SK-N-SH (cell line): ENCODE measurements around the gene HYPK. TPM values are rescaled to one million over a fixed set of nuclear protein-coding genes. Genes with fewer than 3 reads are reported as not detected.

Experiments used
- CTCF ChIA-PET: fragments of 300-600, 350-600 bp; formaldehyde crosslinking; extraction: SDS; loops from one replicate; lab custom pipeline; 2021; lab: Yijun Ruan, JAX
- POLR2A ChIA-PET: fragments of 350-600 bp; sonication (Branson Sonifier 250); formaldehyde crosslinking; extraction: SDS; loops from one replicate; lab custom pipeline; 2020; ENCODE audit warnings: antibody characterized with exemption, inconsistent platforms; lab: Yijun Ruan, JAX
- DNase-seq: peaks from one replicate; pipeline ENCODE4 v3.0.0; 2012
- H2AFZ ChIP-seq: fragments of 200-600 bp; sonication (generic); 2 replicates; pipeline ENCODE4 v1.8.1; 2016; ENCODE audit warnings: antibody characterized with exemption, mild to moderate bottlenecking, low read depth
- H3F3A ChIP-seq: fragments of 200-600 bp; sonication (generic); replicated peaks from 2 replicates; pipeline ENCODE3; 2016; ENCODE audit warnings: antibody characterized with exemption, mild to moderate bottlenecking; ENCODE audit not compliant: insufficient read depth
- H3K27ac ChIP-seq, 2 experiments: fragments of 200-500 bp in 1 of 2; fragments of 200-600 bp in 1 of 2; sonication (Bioruptor generic) in 1 of 2; sonication (generic), shearing (Covaris generic) in 1 of 2; 2 replicates each; pipeline versions ENCODE4 v1.5.1 to v1.6.1; 2014 to 2016; ENCODE audit warnings: low read depth in 2 of 2, inconsistent platforms in 1 of 2, low read length in 1 of 2, mild to moderate bottlenecking in 1 of 2, mixed read lengths in 1 of 2
- H3K27me3 ChIP-seq: fragments of 200-600 bp; sonication (generic), shearing (Covaris generic); 2 replicates; pipeline ENCODE4 v1.6.1; 2016; ENCODE audit warnings: mixed run types; ENCODE audit not compliant: insufficient read depth
- H3K36me3 ChIP-seq, 2 experiments: fragments of 200-500 bp in 1 of 2; fragments of 200-600 bp in 1 of 2; sonication (Bioruptor generic) in 1 of 2; sonication (generic) in 1 of 2; replicated peaks in 1 of 2; 2 replicates each; pipeline versions ENCODE3 to v1.5.1; 2014 to 2016; ENCODE audit warnings: low read length in 1 of 2, mild to moderate bottlenecking in 1 of 2; ENCODE audit not compliant: insufficient read depth in 2 of 2, control insufficient read depth in 1 of 2
- H3K4me1 ChIP-seq, 2 experiments: fragments of 200-500 bp in 1 of 2; fragments of 200-600 bp in 1 of 2; sonication (Bioruptor generic) in 1 of 2; sonication (generic), shearing (Covaris generic) in 1 of 2; 2 replicates each; pipeline versions ENCODE4 v1.5.1 to v1.6.1; 2014 to 2016; ENCODE audit warnings: low read depth in 1 of 2, low read length in 1 of 2, mixed run types in 1 of 2; ENCODE audit not compliant: insufficient read depth in 2 of 2, control insufficient read depth in 1 of 2
- H3K4me2 ChIP-seq: fragments of 200-600 bp; sonication (generic), shearing (Covaris generic); 2 replicates; pipeline ENCODE4 v1.6.1; 2017; ENCODE audit warnings: mixed run types
- H3K4me3 ChIP-seq, 2 experiments: fragments of 200-500 bp in 1 of 2; fragments of 200-600 bp in 1 of 2; sonication (Bioruptor generic) in 1 of 2; sonication (generic), shearing (Covaris generic) in 1 of 2; 2 replicates each; pipeline versions ENCODE4 v1.5.1 to v1.8.1; 2014 to 2016; ENCODE audit warnings: low read depth in 2 of 2, inconsistent platforms in 1 of 2, low read length in 1 of 2, mild to moderate bottlenecking in 1 of 2, mixed read lengths in 1 of 2, moderate library complexity in 1 of 2
- H3K79me2 ChIP-seq: fragments of 200-600 bp; sonication (generic); 2 replicates; pipeline ENCODE4 v1.8.1; 2017; ENCODE audit warnings: mild to moderate bottlenecking; ENCODE audit not compliant: insufficient read depth
- H3K9ac ChIP-seq: fragments of 200-600 bp; sonication (generic); 2 replicates; pipeline ENCODE4 v1.6.1; 2017; ENCODE audit warnings: mixed run types
- H3K9me2 ChIP-seq: fragments of 200-600 bp; sonication (generic); 2 replicates; pipeline ENCODE4 v1.6.1; 2017; ENCODE audit warnings: mixed run types
- H3K9me3 ChIP-seq: fragments of 200-600 bp; sonication (generic); 2 replicates; pipeline ENCODE4 v1.6.1; 2017; ENCODE audit warnings: mixed run types, mild to moderate bottlenecking, moderate library complexity
- H4K20me1 ChIP-seq: fragments of 200-600 bp; sonication (generic); 2 replicates; pipeline ENCODE4 v1.6.1; 2017; ENCODE audit warnings: mild to moderate bottlenecking, mixed run types; ENCODE audit not compliant: insufficient read depth
- CTCF ChIP-seq: fragments of 200-600 bp; sonication (generic); IDR thresholded peaks from 2 replicates; pipeline ENCODE4 v1.6.1; 2017; ENCODE audit warnings: antibody characterized with exemption, mild to moderate bottlenecking, moderate library complexity
- ELF1 ChIP-seq: IDR thresholded peaks from 2 replicates; pipeline ENCODE4 v1.4.0; 2012
- EP300 ChIP-seq, 2 experiments: IDR thresholded peaks; 2 replicates each; pipeline versions ENCODE4 v1.4.0 to v1.6.1; 2012; ENCODE audit warnings: borderline replicate concordance in 1 of 2, low read depth in 1 of 2, low read length in 1 of 2
- FOXM1 ChIP-seq: IDR thresholded peaks from 2 replicates; pipeline ENCODE4 v1.4.0; 2012; ENCODE audit warnings: low read depth, mild to moderate bottlenecking
- GABPA ChIP-seq: IDR thresholded peaks from 2 replicates; pipeline ENCODE4 v1.4.0; 2012; ENCODE audit warnings: low read depth, mild to moderate bottlenecking
- GATA2 ChIP-seq: sonication (generic); formaldehyde crosslinking; IDR thresholded peaks from 2 replicates; pipeline ENCODE4 v1.5.0; 2020; ENCODE audit warnings: mild to moderate bottlenecking, missing genetic modification reagents
- MEF2A ChIP-seq: IDR thresholded peaks from 2 replicates; pipeline ENCODE4 v1.4.0; 2012; ENCODE audit warnings: low read depth, borderline replicate concordance
- MXI1 ChIP-seq: IDR thresholded peaks from 2 replicates; pipeline ENCODE4 v1.6.1; 2012; ENCODE audit warnings: mild to moderate bottlenecking, low read depth, low read length, improper control_type of control experiment
- NRF1 ChIP-seq: IDR thresholded peaks from 2 replicates; pipeline ENCODE4 v1.6.1; 2012; ENCODE audit warnings: low read depth, mild to moderate bottlenecking, low read length
- PBX3 ChIP-seq: IDR thresholded peaks from 2 replicates; pipeline ENCODE4; 2012
- RXRA ChIP-seq: IDR thresholded peaks from 2 replicates; pipeline ENCODE4 v1.4.0; 2012; ENCODE audit warnings: low read depth, mild to moderate bottlenecking, borderline replicate concordance
- SMC3 ChIP-seq: IDR thresholded peaks from 2 replicates; pipeline ENCODE4 v1.6.1; 2012; ENCODE audit warnings: low read depth, low read length, improper control_type of control experiment
- TCF12 ChIP-seq: IDR thresholded peaks from 2 replicates; pipeline ENCODE4 v1.4.0; 2012
- TEAD4 ChIP-seq: IDR thresholded peaks from 2 replicates; pipeline ENCODE4 v1.4.0; 2012; ENCODE audit warnings: mild to moderate bottlenecking, borderline replicate concordance; ENCODE audit not compliant: insufficient read depth
- USF2 ChIP-seq: fragments of 150-350 bp; IDR thresholded peaks from 2 replicates; pipeline ENCODE4 v1.6.1; 2017; ENCODE audit warnings: antibody characterized with exemption, low read length, low read depth, borderline replicate concordance
- YY1 ChIP-seq: IDR thresholded peaks from 2 replicates; pipeline ENCODE4 v1.4.0; 2012; ENCODE audit warnings: low read depth, mild to moderate bottlenecking
- WGBS: methylation state at CpG from one replicate; pipeline ENCODE4 v1.1.6; 2017; ENCODE audit warnings: low lambda C conversion rate; 5-methylcytosine and 5-hydroxymethylcytosine counted together
- polyA plus RNA-seq, 3 experiments: library from polyadenylated mRNA; depleted of rRNA; stranded (reverse); fragments of >200 nt; gene quantifications; 2 replicates each; pipeline ENCODE4 v1.2.3, GENCODE V29; 2012
- TF ChIP-seq, protein P1 (sequence below): fragments of 150-350 bp; IDR thresholded peaks from 2 replicates; pipeline ENCODE4 v1.6.1; 2016; ENCODE audit warnings: mild to moderate bottlenecking, low read depth, low read length

The HYPK gene
- polyA plus RNA-seq, 1 of the 3 experiments (the other 2 are of a cell fraction), result 11.5 TPM

GRCh38 chr15:43763819-43764446, 36.5 kb upstream of the HYPK start:
- Histone ChIP-seq H3K9me3 (no peaks in the 10 kb centered on the region), H3K4me3 (no peak overlapping the region), H3K27me3 (no peaks in the 10 kb centered on the region), H3F3A (peaks cover 25% of the 10 kb centered on the region), H3K9ac (no peak overlapping the region), H3K36me3 (peaks cover 59 to 87% of the 10 kb centered on the region in 2 experiments), H3K27ac (peak overlapping the region; percentile 54 to 72), H3K4me2 (no peak overlapping the region), H3K79me2 (peaks cover 9% of the 10 kb centered on the region), H3K9me2 (no peaks in the 10 kb centered on the region), H2AFZ (no peak overlapping the region), H4K20me1 (no peaks in the 10 kb centered on the region; the same call in 1 of the 2 replicates), H3K4me1 (no peaks in the 10 kb centered on the region)
- ChIA-PET CTCF (interaction anchor here (1.0 to 1.6 kb wide), 2 partner anchors 9 to 14 kb away, joined by 3 to 5 read pairs; partner anchors contain the start of gene ELL3), POLR2A (interaction anchor here (0.5 kb wide), 1 partner anchor 8 kb away, joined by 4 read pairs; no protein-coding TSS in a partner anchor)
- TF ChIP-seq MEF2A, result 0 out of 2 replicates have a peak, but pooled peaks have one; percentile 30
- TF ChIP-seq TCF12, result peak; percentile 39; the same call in 1 of the 2 replicates
- TF ChIP-seq GABPA, result no peak
- TF ChIP-seq EP300 (IDR thresholded peaks at IDR 0.05; ENCODE audit: borderline replicate concordance in 1 of 2, low read depth in 1 of 2, low read length in 1 of 2), result peak; percentile 49 to 51; a peak in 3 of 4 replicates
- TF ChIP-seq MXI1, result peak; percentile 28; the same call in 1 of the 2 replicates
- peak; percentile 41 for TF ChIP-seq GATA2 (CRISPR knock-in tag)
- 0 out of 2 replicates have a peak, but pooled peaks have one; percentile 20 for TF ChIP-seq TEAD4
- TF ChIP-seq YY1, result no peak
- WGBS, result 53% methylated on average over 2 of the region's 2 CpGs
- peak; percentile 53 for DNase-seq

DNA sequence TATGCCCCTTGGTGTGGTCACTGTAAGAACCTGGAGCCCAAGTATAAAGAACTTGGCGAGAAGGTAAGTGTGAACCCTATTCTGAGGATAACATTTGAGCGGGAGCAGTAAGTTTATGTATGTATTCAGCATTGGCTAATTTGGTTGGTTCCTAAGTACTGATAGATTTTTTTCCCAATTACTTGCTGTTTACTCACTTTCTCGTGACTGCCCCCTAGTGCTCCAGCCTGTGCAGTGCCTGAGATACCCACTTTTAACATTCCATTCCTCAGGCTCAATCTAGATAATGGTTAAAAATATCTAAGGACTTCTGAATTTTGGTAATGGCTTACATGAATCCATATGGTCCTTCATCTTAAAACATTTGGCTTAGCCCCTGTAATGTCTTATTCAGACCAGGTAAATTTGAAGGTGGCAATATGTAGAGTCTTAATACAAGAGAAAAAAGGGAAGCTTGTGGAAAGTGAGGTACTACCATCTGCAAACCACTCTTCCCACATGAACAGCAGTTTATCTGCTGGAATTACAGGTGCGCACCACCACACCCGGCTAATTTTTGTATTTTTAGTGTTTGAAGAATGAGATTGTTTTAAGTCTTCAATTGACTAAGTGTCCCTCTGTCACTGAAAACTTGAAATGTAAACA, 30.7 kb upstream of the HYPK start:
- Histone ChIP-seq H3K9ac (no peak overlapping the region), H3K9me3 (no peaks in the 10 kb centered on the region), H3F3A (peaks cover 52% of the 10 kb centered on the region), H3K9me2 (no peaks in the 10 kb centered on the region), H3K4me3 (no peak overlapping the region), H3K79me2 (no peaks in the 10 kb centered on the region), H3K36me3 (peaks cover 74 to 75% of the 10 kb centered on the region in 2 experiments), H3K27me3 (no peaks in the 10 kb centered on the region), H3K4me2 (no peak overlapping the region), H3K27ac (peak overlapping the region in 1 of 2 experiments; percentile 7; a peak in 1 of 4 replicates), H3K4me1 (no peaks in the 10 kb centered on the region), H4K20me1 (peaks cover 3% of the 10 kb centered on the region; the same call in 1 of the 2 replicates), H2AFZ (no peak overlapping the region)
- WGBS, result 60% methylated on average over 5 of the region's 5 CpGs
- peak; percentile 72 for DNase-seq
- CTCF ChIA-PET, result interaction anchor here (0.7 to 2.9 kb wide), 11 partner anchors 9 to 256 kb away, joined by 3 to 14 read pairs (median 5); partner anchors contain the start of genes HYPK, SERF2 and SERINC4
- POLR2A ChIA-PET, result interaction anchor here (1.0 kb wide), 1 partner anchor 21 kb away, joined by 4 read pairs; no protein-coding TSS in a partner anchor
- TF ChIP-seq RXRA (no peak), ELF1 (no peak), FOXM1 (no peak), EP300 (IDR thresholded peaks at IDR 0.05; ENCODE audit: borderline replicate concordance in 1 of 2, low read depth in 1 of 2, low read length in 1 of 2) (no peak), CTCF (peak; percentile 91), USF2 (no peak), PBX3 (no peak), SMC3 (peak; percentile 40), GATA2 (CRISPR knock-in tag) (no peak), NRF1 (no peak)
- TF ChIP-seq, protein P1, sequence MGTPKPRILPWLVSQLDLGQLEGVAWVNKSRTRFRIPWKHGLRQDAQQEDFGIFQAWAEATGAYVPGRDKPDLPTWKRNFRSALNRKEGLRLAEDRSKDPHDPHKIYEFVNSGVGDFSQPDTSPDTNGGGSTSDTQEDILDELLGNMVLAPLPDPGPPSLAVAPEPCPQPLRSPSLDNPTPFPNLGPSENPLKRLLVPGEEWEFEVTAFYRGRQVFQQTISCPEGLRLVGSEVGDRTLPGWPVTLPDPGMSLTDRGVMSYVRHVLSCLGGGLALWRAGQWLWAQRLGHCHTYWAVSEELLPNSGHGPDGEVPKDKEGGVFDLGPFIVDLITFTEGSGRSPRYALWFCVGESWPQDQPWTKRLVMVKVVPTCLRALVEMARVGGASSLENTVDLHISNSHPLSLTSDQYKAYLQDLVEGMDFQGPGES, result no peak
